Activated naive CD4-positive, alpha-beta T cell treated with anti-CD3 and anti-CD28 coated beads, Interleukin-2, amount 10 ng/mL, durations not matched to agents 7 days and 5 days (primary cell): ENCODE results near the gene PDE8B.
"Not testable (repeated sequence)": the region's sequence is repeated elsewhere in the genome, so short reads cannot be mapped to it uniquely, and the experiment has no call there.

Source experiments
- CTCF ChIA-PET: fragments of 350-600 bp; sonication (Branson Sonifier 250); formaldehyde crosslinking; loops from one replicate; lab custom pipeline; 2021; ENCODE audit warnings: antibody characterized with exemption; lab: Charles Lee
- DNase-seq: peaks from one replicate; pipeline ENCODE4 v3.0.0-alpha.2; 2020
- H3K27ac Mint-ChIP-seq: one replicate; pipeline ENCODE4 v1.8.0; 2021; ENCODE audit warnings: mild to moderate bottlenecking, moderate library complexity, mixed read lengths
- H3K27me3 Mint-ChIP-seq: one replicate; pipeline ENCODE4 v1.8.0; 2021; ENCODE audit warnings: mild to moderate bottlenecking, mixed read lengths
- H3K36me3 Mint-ChIP-seq: one replicate; pipeline ENCODE4 v1.8.0; 2021; ENCODE audit warnings: mixed read lengths
- H3K4me1 Mint-ChIP-seq: one replicate; pipeline ENCODE4 v1.8.0; 2021; ENCODE audit warnings: mixed read lengths
- H3K4me3 Mint-ChIP-seq: one replicate; pipeline ENCODE4 v1.8.0; 2021; ENCODE audit warnings: mild to moderate bottlenecking, moderate library complexity, mixed read lengths
- H3K9me3 Mint-ChIP-seq: one replicate; pipeline ENCODE4 v1.8.0; 2021; ENCODE audit warnings: mixed read lengths

The PDE8B gene

DNA sequence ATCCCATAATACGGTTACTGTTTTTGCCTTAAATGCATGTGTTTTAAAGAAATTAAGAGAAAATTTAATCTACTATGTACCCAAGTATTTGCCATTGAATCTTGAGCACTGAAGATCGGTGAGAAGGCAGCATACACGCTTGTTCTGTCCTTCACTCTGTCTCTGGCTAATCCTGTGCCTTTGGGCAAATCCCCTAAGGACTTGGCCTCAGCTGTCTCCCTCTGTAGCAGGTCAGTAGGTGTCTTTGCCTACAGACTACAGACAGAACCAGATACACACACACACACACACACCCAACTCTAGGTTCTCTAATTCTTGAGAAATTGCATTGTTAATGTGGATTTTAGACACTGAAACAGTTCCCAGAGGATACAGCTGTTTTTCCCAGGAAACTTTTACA is 164.2 kb downstream of the PDE8B start:
- H3K36me3 Mint-ChIP-seq = peaks cover 6% of the 10 kb centered on the region

DNA sequence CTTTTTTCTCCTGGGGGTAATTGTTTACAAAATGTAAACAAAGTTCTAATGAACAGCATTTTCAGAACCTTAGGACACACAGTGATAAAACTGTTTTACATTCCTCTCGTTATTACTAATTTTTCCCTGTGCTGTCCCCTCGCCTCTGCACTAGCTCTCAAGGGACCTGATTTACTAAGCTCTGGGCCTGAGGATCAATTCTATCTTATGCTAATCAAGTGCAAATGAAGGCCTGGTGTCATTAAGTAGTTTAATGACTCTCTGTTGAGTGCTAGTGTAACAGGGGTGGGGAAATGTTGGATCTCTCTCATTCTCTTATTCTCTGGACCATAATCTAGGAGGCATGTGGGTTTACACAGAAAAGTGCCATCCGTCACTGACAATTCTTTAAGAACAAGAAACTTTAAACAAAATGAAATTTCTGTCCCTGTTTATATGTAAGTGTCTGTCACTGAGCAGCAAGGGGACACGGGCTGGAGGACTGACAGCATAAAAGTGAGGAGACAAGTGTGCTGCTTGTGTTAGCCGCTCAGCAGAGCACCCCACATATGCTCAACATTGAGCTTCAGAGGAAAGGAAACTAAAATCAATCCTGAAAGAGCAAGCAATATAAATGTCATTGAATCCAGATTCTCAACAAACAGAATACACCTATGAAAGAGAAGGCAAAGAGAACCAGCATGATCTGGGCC is 166.3 kb downstream of the PDE8B start:
- peaks cover 7% of the 10 kb centered on the region for H3K27me3 Mint-ChIP-seq
- H3K27ac Mint-ChIP-seq = no peak overlapping the region
- H3K4me1 Mint-ChIP-seq = peaks cover 39% of the 10 kb centered on the region
- H3K9me3 Mint-ChIP-seq = peaks cover 8% of the 10 kb centered on the region
- CTCF ChIA-PET = interaction anchor here (1.2 kb wide), 1 partner anchor 16 kb away, joined by 3 read pairs; no protein-coding TSS in a partner anchor
- no peak for DNase-seq
- H3K36me3 Mint-ChIP-seq = peaks cover 6% of the 10 kb centered on the region
- H3K4me3 Mint-ChIP-seq = no peak overlapping the region

More for the DNA sequence above, 164.2 kb downstream of the PDE8B start:
- H3K27ac Mint-ChIP-seq = no peak overlapping the region
- no peak for DNase-seq
- no peak overlapping the region for H3K4me3 Mint-ChIP-seq
- H3K4me1 Mint-ChIP-seq = peaks cover 23% of the 10 kb centered on the region
- CTCF ChIA-PET = no interaction called here
- H3K9me3 Mint-ChIP-seq = peaks cover 8% of the 10 kb centered on the region
- H3K27me3 Mint-ChIP-seq = peaks cover 7% of the 10 kb centered on the region

DNA sequence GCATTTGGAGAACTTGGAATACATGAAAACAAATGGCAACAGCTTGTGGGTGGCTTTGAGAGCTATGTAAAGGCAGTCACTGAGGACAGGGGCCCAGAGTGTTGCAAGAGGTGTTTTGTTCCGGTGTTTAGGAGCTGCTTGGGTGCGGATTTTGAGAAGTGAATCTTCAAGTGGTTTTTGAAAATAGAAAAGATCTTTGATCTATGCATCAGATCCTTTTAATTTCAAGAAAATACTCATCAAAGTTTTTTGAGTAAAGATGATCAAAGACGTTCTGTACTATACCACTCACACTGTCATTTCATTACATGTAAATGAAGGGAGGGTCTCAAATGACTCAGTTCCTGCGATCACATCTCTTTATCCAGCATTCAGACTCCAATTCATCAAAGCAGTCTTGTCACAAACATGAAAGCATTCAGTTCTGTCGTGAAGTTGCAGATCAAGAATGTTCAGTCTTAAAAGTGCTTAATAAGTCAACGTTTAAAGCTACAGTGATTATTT is 169.1 kb downstream of the PDE8B start:
- H3K27ac Mint-ChIP-seq = peak overlapping the region; percentile 88
- peaks cover 14% of the 10 kb centered on the region for H3K36me3 Mint-ChIP-seq
- peaks cover 39% of the 10 kb centered on the region for H3K4me1 Mint-ChIP-seq
- peaks cover 6% of the 10 kb centered on the region for H3K27me3 Mint-ChIP-seq
- H3K9me3 Mint-ChIP-seq = peaks cover 18% of the 10 kb centered on the region
- peak; percentile 66 for DNase-seq
- H3K4me3 Mint-ChIP-seq = peak overlapping the region; percentile 1
- CTCF ChIA-PET = interaction anchor here (1.2 to 1.4 kb wide), 2 partner anchors 58 to 234 kb away, joined by 3 to 4 read pairs; no protein-coding TSS in a partner anchor

DNA sequence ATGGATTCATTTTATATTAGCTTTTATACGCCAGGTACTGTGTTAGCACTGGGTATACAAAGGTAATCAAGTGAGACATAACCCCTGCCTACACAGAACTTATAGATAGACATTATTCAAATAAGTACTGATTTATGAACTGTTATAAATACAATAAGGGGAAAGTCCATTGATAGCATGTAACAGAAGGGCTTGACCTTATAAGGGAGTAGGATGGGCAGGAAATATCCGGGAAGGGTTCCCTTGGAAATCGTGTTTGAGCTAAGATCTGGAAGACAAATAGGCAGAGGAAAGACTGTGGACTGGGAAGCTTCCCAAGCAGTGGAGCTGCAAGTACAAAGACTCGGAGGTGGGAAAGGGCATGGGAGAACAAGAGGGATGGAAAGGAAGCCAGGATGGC is 170.2 kb downstream of the PDE8B start:
- no peak for DNase-seq
- H3K27me3 Mint-ChIP-seq = no peaks in the 10 kb centered on the region
- CTCF ChIA-PET = interaction anchor here (1.4 kb wide), 1 partner anchor 57 kb away, joined by 3 read pairs; no protein-coding TSS in a partner anchor
- peaks cover 14% of the 10 kb centered on the region for H3K36me3 Mint-ChIP-seq
- H3K4me1 Mint-ChIP-seq = peaks cover 39% of the 10 kb centered on the region
- peaks cover 18% of the 10 kb centered on the region for H3K9me3 Mint-ChIP-seq
- H3K4me3 Mint-ChIP-seq = no peak overlapping the region
- H3K27ac Mint-ChIP-seq = peak overlapping the region; percentile 63

DNA sequence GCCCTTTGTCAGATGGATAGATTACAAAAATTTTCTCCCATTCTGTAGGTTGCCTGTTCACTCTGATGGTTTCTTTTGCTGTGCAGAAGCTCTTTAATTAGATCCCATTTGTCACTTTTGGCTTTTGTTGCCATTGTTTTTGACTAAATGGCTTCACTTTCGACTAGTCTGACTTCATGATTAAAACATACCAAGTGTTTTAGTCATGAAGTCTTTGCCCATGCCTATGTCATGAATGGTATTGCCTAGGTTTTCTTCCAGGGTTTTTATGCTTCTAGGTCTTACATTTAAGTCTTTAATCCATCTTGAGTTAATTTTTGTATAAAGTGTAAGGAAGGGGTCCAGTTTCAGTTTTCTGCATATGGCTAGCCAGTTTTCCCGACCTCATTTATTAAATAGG is 172.9 kb downstream of the PDE8B start:
- H3K27ac Mint-ChIP-seq, DNase-seq, CTCF ChIA-PET, H3K4me3 Mint-ChIP-seq, H3K27me3 Mint-ChIP-seq: not testable (repeated sequence)
- Mint-ChIP-seq H3K9me3 (peaks cover 24% of the 10 kb centered on the region), H3K4me1 (peaks cover 27% of the 10 kb centered on the region), H3K36me3 (peaks cover 16% of the 10 kb centered on the region)

DNA sequence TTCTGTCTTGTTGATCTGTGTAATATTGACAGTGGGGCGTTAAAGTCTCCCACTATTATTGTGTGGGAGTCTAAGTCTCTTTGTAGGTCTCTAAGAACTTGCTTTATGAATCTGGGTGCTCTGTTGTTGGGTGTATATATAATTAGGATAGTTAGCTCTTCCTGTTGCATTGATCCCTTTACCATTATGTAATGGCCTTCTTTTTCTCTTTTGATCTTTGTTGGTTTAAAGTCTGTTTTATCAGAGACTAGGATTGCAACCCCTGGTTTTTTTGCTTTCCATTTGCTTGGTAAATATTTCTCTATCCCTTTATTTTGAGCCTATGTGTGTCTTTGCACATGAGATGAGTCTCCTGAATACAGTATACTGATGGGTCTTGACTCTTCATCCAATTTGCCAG is 175.9 kb downstream of the PDE8B start:
- H3K27me3 Mint-ChIP-seq, H3K4me3 Mint-ChIP-seq, CTCF ChIA-PET, H3K27ac Mint-ChIP-seq, H3K4me1 Mint-ChIP-seq, DNase-seq: not testable (repeated sequence)
- H3K9me3 Mint-ChIP-seq = peaks cover 24% of the 10 kb centered on the region
- H3K36me3 Mint-ChIP-seq = peaks cover 13% of the 10 kb centered on the region

DNA sequence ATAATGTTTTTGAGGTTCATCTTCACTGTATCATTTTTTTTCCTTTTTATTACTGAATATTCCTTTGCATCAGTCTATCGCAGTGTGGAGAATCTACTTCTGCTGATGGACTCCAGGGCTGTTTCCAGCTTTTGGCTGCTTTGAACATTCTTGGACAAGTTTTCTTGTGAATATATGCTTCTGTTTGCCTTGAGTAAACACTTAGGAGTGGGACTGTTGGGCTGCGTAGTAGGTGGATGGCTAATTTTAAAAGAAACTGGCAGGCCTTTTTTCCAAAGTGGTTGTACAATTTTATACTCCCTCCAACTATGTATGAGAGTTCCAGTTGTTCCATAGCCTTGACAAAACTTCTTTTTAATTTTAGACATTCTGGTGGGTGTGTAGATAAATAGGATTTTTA is 179.3 kb downstream of the PDE8B start:
- Mint-ChIP-seq H3K36me3 (peaks cover 4% of the 10 kb centered on the region), H3K27me3 (no peaks in the 10 kb centered on the region), H3K27ac (no peak overlapping the region), H3K9me3 (peaks cover 14% of the 10 kb centered on the region), H3K4me1 (no peaks in the 10 kb centered on the region), H3K4me3 (no peak overlapping the region)
- CTCF ChIA-PET = no interaction called here
- no peak for DNase-seq

DNA sequence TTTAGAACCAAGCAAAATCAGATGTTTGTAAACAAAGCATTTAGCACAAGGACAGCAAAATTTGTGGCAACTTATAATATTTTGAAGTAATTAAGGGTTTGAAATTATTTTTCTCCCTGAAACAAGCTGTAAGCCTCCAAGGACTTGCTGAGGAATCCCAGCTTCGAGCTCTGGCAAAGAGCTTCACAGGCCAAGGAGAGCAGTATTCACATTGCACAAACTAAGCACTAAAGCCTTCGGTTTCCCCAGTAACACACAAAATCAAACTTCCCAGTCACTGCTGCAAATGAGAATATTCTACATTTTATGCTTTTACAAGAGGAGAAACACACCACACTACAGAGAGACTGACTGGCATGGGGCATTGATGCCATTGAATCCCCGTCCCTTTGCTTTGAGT is 179.7 kb downstream of the PDE8B start:
- H3K27ac Mint-ChIP-seq = no peak overlapping the region
- CTCF ChIA-PET = no interaction called here
- no peak overlapping the region for H3K4me3 Mint-ChIP-seq
- peaks cover 4% of the 10 kb centered on the region for H3K36me3 Mint-ChIP-seq
- peaks cover 14% of the 10 kb centered on the region for H3K9me3 Mint-ChIP-seq
- no peaks in the 10 kb centered on the region for H3K27me3 Mint-ChIP-seq
- DNase-seq = no peak
- no peaks in the 10 kb centered on the region for H3K4me1 Mint-ChIP-seq

DNA sequence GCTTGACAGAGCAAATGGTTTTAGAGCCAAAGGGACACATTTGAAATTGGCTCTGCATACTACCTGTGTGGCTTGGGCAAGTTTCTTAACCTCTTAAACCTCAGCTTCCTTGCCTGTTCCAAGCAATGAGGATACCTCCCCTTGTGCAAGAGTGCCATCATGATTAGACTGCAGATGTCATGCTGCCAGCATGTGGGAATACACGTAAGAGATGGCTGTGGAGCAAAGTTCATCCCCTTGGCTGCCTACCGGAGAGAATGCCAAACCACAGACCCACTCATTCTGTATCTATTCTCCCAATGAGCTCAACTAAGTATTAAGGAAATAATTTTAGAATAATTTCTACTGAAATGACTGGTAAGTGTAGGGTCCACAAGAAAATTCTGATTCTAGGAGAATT is 180.3 kb downstream of the PDE8B start:
- Mint-ChIP-seq H3K27me3 (no peaks in the 10 kb centered on the region), H3K4me3 (no peak overlapping the region), H3K27ac (no peak overlapping the region), H3K4me1 (no peaks in the 10 kb centered on the region), H3K9me3 (peaks cover 14% of the 10 kb centered on the region), H3K36me3 (peaks cover 4% of the 10 kb centered on the region)
- CTCF ChIA-PET = no interaction called here
- DNase-seq = no peak

DNA sequence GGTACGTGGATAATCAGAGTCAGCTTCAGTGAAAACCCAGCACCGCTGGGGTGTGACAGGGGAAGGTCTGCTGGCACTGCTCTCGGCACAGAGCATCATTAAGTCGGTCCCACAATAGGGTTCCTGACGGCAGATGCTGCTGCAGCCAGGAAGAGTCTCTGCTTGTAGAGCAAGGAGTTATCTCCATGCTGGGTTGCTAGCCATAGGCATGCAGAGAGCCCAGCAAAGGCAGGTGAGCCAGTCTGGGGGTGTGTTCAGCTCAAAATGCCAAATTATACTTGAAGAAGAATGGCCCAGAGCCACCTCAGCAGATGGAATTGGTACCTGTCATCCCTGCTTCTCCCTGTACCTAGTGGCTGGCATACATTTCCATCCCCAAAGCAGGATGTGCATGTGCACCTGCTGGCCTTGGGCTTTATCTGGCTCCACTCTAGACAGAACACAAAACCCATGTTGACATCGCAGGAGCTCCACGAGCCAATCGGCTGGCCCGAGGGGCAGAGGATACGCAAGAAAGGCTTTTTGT is 180.8 kb downstream of the PDE8B start:
- CTCF ChIA-PET = no interaction called here
- no peaks in the 10 kb centered on the region for H3K27me3 Mint-ChIP-seq

DNA sequence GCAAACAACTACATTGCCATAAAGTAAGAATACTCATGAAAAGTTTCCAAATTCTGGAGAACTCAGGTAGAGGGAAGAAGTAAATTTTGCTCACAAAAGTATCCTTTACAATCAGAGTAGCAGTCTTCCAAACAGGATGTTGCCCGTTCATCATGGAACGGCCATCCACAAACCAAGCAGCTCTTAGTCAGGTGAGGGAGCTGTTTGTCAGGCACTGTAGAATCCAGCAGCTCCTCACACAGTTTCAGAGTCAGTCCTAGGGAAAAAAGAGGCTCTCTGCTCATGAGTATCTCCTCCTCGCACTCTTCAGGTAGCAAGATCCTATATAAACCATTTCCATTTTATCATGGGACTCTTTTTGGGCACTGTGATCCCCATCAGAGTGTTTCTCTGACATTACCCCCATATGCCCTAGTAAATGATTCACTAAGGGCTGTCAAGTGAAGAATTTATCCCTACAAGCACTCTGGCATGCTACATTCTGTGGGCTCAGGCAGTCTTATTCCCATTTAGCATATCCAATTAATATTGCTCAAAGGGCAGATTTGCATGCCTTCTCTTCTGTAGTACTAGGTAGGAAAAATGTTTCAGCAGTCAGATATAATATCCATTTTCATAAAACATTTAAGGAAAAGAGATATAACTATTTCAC is 183.7 kb downstream of the PDE8B start:
- H3K4me3 Mint-ChIP-seq = no peak overlapping the region
- H3K27ac Mint-ChIP-seq = no peak overlapping the region
- no peaks in the 10 kb centered on the region for H3K36me3 Mint-ChIP-seq
- peaks cover 6% of the 10 kb centered on the region for H3K4me1 Mint-ChIP-seq
- no peak for DNase-seq
- CTCF ChIA-PET = no interaction called here
- peaks cover 3% of the 10 kb centered on the region for H3K27me3 Mint-ChIP-seq
- peaks cover 4% of the 10 kb centered on the region for H3K9me3 Mint-ChIP-seq

More for the DNA sequence above, 180.8 kb downstream of the PDE8B start:
- peaks cover 12% of the 10 kb centered on the region for H3K9me3 Mint-ChIP-seq
- H3K4me1 Mint-ChIP-seq = peaks cover 4% of the 10 kb centered on the region
- no peak overlapping the region for H3K27ac Mint-ChIP-seq
- H3K4me3 Mint-ChIP-seq = no peak overlapping the region
- peaks cover 2% of the 10 kb centered on the region for H3K36me3 Mint-ChIP-seq
- DNase-seq = no peak

DNA sequence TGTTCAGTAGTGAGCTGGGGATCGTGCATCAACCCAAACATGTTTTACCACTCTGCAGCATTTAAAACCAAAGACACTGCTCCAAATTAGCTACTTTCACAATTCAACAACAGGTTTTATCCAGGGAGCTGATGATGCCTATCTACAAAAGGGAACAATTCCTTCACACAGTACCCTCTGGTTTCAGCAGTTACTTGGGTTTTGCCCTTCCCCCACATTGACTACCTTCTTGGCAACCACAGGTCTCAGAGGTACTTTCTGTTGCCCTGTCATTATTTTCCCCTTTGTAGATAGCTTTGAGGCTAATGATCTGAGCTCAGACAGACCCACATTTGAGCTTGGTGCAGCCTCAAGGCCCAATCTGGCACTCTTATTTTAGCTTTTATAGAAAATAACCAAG is 185.5 kb downstream of the PDE8B start:
- Mint-ChIP-seq H3K4me3 (no peak overlapping the region), H3K27ac (no peak overlapping the region), H3K27me3 (peaks cover 7% of the 10 kb centered on the region), H3K9me3 (no peaks in the 10 kb centered on the region), H3K4me1 (peaks cover 6% of the 10 kb centered on the region), H3K36me3 (no peaks in the 10 kb centered on the region)
- CTCF ChIA-PET = no interaction called here
- no peak for DNase-seq

DNA sequence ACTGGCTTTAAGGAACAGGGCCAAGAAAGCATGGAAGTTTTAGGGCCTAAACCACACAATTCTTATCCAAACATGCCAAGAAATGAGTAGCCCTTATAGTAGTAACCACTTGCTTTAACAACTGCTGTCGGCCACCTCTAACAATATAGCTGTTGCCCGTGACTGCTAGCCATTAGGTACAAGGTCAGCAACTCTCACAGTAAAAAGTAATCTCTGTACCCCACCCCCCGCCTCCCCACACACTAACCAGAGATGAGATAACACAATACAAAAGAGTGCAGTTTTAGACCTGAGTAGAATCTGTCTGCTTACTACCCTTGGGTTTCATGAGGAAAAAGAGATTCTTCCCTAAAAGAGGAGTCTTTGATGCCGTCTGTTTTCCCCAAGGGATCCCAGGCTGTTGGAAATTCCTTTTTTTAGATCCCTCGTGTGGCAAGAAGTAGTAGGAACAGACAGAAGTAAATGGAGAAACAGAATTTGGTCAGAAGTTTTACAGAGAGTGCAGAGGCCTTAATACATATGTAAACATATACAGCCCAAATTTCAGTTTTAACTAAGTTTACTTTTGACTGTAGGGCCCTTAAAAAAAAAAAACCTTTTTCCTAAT is 187.3 kb downstream of the PDE8B start:
- no peak for DNase-seq
- H3K9me3 Mint-ChIP-seq = no peaks in the 10 kb centered on the region
- no peaks in the 10 kb centered on the region for H3K36me3 Mint-ChIP-seq
- no peak overlapping the region for H3K4me3 Mint-ChIP-seq
- peaks cover 7% of the 10 kb centered on the region for H3K27me3 Mint-ChIP-seq
- H3K27ac Mint-ChIP-seq = no peak overlapping the region
- peaks cover 6% of the 10 kb centered on the region for H3K4me1 Mint-ChIP-seq
- CTCF ChIA-PET = no interaction called here

DNA sequence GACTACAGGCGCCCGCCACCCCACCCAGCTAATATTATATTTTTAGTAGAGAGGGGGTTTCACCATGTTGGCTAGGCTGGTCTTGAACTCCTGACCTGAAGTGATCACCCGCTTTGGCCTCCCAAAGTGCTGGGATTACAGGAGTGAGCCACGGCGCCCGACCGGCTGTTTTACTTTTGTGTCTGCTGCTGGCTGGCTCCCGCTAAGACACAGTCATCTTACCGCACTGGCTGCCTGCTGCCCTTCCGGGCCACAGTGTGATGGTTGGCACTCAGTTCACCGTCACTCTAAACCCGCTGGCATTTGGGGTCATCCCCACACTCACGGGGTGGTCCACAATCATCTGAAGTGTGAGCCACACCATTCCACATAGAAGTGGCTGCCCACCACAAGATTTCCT is 188.0 kb downstream of the PDE8B start:
- Mint-ChIP-seq H3K4me3 (no peak overlapping the region), H3K27me3 (peaks cover 7% of the 10 kb centered on the region), H3K9me3 (no peaks in the 10 kb centered on the region), H3K4me1 (peaks cover 6% of the 10 kb centered on the region), H3K36me3 (no peaks in the 10 kb centered on the region), H3K27ac (no peak overlapping the region)
- no peak for DNase-seq
- CTCF ChIA-PET = no interaction called here
